Measurements from ENCODE around the gene IPCEF1.

IPCEF1 gene

GRCh38 chr6:154159126-154159525, 197.5 kb downstream of the IPCEF1 start:
- DNase-seq (ENCODE audit: low read depth) = no peak

DNA sequence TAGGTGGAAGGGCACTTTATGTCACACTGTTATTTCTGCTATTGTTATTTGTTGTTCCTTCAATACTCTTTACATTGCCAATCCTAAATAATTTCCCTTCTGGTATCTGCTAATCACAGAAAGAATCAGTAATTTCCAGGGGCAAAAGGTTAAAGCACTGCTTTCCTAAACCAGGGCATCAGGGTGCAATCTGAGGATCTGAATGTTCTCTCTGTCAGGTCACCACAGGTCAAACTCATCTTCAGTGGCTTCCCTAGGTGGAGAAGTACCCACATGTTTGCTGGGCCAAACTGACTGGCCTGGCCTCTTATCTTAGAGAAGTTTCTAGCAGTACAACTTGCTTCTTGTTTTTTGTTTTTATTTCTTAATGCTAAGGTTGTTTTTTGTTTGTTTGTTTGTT, 198.9 kb downstream of the IPCEF1 start:
- DNase-seq (ENCODE audit: low read depth) = no peak

DNA sequence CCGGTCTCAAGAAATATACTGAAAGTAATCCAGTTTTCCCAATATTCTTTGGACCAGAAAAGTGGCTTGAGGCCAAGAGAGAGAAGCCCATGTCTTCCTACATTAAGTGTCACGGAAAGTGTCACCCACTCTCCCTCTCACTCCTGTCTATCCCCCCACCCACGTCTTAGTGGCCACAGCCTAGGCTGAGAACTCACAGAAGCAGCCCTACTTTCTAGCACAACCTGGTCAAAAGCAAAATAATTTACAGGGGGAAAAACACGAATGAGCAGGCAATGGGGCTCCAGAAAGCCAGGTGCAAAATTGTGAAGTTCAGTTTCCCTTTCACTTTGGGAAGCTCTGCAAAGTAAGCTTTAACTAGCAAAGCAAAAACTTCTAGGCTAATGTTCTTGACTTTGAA, 199.5 kb downstream of the IPCEF1 start:
- no peak for DNase-seq (ENCODE audit: low read depth)

- no peak for DNase-seq (ENCODE audit: low read depth)
These were observed 200.3 kb downstream of the IPCEF1 start for GRCh38 chr6:154156135-154156896.

DNA sequence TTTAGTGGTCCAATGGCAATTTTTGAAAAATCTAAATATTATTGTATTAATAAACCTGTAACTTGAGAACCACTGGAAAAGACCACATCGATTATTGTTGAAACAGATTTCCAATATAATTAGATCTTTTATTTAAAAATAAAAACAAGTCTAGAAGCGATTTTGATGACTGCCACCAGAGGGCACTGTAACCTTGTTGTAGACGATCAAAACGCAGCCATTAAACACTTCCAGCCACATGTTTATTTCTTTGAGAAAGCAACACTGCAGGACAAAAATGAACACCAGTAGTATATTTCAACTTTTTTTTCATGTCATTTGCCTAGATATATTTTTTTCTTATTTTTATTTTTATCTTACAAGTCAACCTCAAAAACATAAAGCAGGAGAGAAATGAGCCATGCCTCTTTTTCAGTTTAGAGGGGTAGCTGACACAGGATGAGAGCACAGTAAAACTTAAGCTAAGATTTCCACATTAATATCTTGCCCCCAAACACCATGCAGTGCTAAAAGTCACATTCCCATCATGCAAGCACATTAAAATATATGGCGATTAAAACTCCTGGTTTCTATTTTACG, 202.1 kb downstream of the IPCEF1 start:
- DNase-seq (ENCODE audit: low read depth) = peak; percentile 7

DNA sequence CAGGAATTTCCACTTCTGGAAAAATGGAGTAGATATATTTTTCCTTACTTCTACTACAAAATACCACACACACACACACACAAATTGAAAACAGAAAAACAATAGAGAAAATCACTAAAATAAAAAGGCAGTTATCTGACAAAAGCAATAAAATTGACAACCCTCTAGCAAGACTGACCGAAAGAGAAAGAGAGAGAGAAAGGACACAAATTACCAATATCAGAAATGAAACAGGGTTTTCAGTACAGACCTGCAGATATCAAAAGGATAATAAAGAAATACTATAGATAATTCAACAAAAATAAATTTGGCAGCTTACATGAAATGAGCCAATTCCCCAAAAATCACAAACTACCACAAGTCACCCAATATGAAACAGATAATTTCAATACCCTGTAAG, 212.8 kb downstream of the IPCEF1 start:
- no peak for DNase-seq (ENCODE audit: low read depth)

GRCh38 chr6:154140743-154141142, 215.9 kb downstream of the IPCEF1 start:
- DNase-seq (ENCODE audit: low read depth) = no peak

DNA sequence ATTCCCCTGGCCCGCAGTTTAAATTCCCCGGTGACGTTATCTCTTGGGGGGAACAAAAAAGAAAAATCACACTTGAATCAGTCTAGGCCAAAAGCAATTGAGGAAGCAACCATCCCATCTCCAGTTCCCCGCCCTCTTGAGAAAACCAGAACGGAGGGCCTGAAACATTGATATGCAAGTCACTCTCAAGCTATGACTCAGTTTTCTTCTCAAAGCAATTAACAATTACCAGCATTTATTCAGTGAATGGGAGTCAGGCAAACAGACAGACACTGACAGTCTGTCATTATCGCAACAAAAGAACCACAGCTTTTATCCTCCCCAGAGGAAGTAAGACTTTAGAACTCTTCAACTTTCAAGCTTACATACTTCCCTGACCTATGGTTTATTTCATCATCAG, 216.7 kb downstream of the IPCEF1 start:
- DNase-seq (ENCODE audit: low read depth) = no peak

DNA sequence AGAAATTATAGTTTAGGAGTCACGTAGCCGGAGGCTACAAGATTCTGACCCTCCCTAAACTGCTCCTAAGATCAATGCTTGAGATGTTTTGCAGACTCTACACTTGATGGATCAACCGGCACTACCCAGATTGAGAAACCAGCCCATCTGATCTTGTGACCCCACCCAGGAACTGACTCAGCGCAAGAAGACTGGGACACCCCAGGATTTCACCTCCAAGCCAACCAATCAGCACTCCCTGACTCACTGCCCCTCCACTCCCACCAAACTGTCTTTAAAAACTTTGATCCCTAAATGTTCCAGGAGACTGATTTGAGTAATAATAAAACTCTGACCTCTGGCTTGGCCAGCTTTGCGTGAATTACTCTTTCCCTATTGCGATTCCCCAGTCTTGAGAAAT, 217.8 kb downstream of the IPCEF1 start:
- no peak for DNase-seq (ENCODE audit: low read depth)

DNA sequence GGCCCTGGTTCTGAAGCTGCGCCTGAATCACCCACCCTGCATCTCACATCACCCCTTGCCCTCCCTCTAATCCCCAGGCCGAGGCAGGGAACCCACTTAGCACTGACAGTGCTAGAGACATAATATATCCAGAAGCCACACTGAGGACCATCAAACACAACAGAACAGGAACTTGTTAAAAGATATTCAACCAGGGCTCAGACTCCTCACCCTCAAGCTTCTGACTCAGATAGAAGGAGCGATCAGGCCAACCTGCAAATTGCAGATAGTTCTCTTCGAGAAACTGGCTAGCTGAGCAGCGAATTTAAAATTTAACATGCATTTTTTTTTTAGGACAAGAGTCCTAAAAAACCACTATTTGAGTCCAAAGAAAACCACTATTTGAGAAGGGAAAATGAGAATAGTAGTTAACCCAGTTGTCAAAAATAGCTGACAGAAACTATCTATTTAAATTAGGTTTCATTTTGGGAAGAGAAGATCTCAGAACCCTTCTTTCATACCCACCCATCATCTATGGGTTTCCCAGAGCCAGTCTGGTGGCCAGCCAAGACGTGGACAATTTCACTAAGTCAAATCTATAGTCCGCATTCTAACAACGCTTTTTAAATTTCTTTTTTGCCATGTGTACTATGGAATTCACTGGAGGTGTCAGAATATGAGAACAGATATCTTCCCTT, 222.0 kb downstream of the IPCEF1 start:
- no peak for DNase-seq (ENCODE audit: low read depth)

DNA sequence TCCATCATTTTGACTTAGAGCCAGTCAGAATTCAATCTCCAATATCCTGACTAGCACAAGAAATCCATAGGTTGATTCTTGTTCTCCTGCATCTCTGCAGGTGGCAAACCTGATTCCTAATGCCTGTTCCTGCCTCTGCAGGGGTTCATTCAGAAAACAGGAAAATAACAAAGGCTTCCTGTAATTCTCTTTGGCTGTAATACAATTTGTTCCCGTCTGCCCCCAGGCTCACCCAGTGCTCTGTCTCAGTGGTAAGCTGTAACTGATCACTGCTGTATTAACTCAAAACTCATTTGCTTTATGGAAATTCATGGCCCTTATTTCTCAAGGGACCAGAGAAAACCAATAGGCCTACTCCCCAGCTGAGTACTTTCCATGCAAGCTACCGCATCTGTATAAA, 228.9 kb downstream of the IPCEF1 start:
- DNase-seq (ENCODE audit: low read depth) = no peak

- no peak for DNase-seq (ENCODE audit: low read depth)
These were observed 231.2 kb downstream of the IPCEF1 start for GRCh38 chr6:154125421-154125820.

DNA sequence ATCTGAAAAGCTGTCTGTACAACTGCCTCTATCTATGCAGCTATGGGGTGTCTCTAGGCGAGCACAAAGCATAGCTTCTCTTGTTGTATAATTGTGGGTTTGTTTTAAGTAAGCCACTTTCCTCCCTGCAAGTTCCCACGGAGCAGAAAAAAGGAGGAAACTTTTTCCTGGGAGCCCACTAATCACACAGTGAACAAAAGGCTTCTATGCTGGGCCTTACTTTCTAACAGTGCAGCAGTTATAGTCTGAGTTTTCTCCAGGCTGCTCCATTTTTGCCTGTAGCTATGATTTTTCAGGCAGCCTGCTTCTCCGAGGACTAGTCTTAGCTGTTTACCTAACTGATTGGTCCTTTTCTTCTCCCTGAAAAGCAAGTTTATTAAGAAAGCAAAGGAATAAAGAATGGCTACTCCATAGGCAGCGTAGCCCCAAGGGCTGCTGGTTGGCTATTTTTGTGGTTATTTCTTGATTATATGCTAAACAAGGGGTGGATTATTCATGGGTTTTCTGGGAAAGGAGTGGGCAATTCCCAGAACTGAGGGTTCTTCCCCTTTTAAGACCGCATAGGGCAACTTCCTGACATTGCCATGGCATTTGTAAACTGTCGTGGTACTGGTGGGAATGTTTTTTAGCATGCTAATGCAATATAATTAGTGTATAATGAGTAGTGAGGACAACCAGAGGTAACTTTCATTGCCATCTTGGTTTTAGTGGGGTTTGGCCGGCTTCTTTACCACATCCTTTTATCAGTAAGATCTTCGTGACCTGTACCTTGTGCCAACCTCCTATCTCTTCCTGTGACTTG, 233.2 kb downstream of the IPCEF1 start:
- no peak for DNase-seq (ENCODE audit: low read depth)

- DNase-seq (ENCODE audit: low read depth) = no peak
These were observed 234.2 kb downstream of the IPCEF1 start for GRCh38 chr6:154122195-154122925.

GRCh38 chr6:154117485-154117884, 239.1 kb downstream of the IPCEF1 start:
- no peak for DNase-seq (ENCODE audit: low read depth)

GRCh38 chr6:154113392-154113791, 243.2 kb downstream of the IPCEF1 start:
- no peak for DNase-seq (ENCODE audit: low read depth)

DNA sequence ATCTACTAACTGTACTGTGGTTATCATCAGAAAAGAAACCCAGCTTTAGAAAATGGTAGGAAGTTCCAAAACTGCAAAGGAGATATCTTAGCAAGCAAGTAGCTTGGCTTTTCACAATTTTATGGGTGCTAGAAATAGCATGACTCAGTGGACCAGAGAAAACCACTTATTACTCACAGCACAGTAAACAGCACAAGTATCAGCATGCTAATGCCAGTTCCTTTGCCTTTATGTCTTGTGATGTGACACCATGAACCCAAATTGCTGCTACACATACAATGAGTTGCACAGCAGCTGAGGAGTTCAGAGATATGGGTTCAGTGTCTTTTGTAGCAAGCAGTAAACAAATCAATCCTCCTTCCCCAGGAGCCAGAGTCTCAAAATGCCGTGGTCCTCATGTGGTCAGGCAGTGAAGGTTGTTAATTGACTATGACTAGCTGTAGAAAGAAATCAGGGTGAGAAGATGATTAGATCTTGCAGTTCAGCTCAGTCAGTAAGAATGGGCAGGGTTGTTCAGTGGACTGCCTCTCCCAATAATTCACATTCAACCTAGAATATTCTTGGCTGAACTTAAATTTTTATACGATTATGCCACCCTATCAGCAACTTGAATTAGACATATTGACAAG, 244.3 kb downstream of the IPCEF1 start:
- DNase-seq (ENCODE audit: low read depth) = no peak

- DNase-seq (ENCODE audit: low read depth) = no peak
These were observed 245.6 kb downstream of the IPCEF1 start for GRCh38 chr6:154111025-154111424.

DNA sequence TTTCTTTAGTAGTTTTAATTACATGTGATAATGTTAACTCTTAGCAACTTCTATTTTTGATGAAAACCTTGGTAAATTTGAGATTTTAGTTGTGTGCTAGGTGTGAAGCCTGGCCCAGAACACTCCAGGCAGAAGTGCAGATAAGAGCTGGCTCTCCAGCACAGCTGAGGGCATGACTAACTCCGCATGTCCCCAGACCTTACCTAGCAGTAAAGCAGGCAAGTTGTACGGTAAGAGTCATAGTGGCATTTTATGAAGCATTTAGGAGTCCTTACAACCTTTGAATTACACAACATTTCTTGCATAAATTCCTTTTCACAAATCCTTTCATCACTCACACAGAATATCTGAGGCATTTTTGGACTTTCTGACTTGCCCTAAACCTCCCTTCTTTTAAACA, 250.4 kb downstream of the IPCEF1 start:
- no peak for DNase-seq (ENCODE audit: low read depth)

Data from GM04503 (cell line).